HuH-7 (cell line): Measurements from ENCODE around the gene FBXL20.
A peak's percentile ranks its signal among the peaks of the same experiment; 100 is the strongest.

Source experiments
- DNase-seq: peaks from one replicate; pipeline ENCODE4 v3.0.0; 2011; ENCODE audit warnings: low spot score

FBXL20 gene

DNA sequence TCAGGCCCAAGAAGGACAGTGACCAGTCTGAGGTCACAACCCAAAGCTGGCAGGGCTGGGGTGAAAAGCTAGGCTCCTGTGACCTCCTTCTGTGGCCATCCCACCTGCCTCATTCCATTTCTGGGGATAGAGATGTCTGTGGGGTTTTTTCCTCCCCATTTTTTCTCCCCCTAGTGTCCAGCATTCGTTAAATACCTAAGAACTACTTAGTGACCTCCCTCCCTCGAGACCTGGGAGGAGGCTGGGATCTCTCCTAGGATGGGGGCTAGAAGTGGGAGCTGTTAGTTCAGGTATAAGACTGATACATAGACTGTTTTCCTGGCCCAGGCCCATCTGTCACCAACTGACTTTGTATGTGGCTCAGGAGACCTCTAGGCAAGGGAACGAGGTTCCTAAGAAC lies 155.2 kb downstream of the FBXL20 start:
- DNase-seq: no peak

DNA sequence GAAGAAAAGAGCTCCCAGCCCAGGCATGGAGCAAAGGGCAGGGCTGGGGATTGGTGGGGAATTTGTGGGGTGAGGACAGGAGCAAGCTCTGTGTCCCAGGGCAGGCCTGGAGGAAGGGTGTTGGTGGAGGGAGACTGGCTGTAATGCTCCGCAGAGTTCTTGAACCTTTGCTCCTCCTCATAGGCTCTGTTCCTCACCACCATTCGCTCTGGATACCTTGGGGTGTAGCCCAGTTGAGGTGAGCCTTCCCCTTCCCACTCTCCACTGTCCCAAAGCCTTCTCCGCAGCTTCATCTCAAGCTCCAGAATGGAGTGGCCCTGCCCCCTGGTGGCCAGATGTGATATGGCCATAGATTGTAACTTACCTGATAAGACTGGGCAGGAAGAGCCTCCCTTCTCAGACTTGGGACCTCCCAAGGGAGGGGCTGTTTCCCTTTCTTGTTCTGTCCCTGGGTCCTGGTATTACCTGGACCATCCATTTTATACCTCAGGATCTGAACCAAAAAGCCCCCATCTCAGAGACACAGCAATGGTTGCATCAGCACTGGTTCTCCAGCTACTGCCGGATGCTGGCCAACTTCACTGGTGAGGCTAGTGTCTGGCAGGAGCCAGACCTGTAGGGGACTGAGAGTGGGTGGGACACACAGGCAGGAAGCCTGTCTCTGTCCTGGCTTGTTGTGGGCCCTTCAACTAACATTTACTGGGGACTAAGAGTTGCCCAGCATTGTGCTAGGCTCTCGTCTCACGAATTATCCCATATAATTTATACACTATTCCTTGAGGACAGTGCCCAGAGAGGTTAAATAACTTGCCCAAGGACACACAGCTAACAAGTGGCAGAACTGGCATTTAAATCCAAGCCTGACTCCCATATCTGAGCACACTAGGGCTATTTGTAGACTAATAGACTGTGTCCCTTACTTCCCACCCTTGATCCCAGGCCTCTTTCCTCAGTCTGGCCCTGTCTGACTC lies 156.5 kb downstream of the FBXL20 start:
- DNase-seq: peak; percentile 76

DNA sequence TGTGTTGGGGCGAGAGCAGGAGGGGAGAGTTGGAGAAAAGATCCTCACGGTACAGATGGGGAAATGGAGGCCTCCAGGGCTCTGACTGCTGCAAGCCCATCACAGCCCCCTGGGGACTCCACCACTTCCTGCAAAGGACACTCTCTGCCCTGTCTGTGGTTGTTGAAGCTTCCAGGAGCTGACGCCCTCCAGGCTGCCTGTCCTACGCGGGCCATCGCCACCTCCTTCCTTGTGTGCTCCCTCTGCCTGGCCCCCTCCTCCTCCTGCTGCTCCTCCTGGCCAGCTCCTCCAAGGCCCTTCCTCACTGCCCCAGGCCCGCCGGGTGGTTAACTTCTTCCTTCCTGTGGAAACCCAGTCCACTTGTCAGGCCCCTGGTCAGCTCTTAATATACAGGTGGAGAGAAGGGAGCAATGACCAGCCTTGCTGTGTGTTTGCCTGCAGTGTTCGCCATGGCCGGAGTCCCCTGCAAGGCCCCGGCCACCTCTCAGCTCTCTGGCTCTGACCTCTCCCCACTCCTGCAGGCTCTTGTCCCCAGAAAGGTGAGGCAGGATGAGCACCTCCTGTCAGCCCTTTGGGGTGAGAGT lies 157.3 kb downstream of the FBXL20 start:
- DNase-seq: no peak

DNA sequence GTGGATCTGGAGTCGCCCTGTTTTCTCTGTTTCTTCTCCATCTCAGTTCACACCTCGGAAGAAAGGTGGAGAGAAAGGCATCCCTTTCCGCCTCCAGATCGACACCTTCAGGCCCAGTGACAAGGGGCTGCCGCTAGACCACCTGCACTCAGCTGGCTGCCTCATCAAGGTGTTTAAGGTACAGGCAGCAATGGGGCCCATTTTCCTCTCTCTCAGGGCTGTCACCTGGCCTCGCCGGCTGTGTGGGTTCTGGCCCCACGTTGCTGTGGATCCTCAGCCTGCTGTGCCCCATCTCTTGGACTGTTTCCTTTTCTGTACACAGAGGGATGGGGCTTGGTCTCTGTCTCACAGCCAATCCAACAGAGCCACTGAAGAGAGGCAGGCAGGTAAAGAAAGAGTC lies 158.3 kb downstream of the FBXL20 start:
- no peak for DNase-seq

DNA sequence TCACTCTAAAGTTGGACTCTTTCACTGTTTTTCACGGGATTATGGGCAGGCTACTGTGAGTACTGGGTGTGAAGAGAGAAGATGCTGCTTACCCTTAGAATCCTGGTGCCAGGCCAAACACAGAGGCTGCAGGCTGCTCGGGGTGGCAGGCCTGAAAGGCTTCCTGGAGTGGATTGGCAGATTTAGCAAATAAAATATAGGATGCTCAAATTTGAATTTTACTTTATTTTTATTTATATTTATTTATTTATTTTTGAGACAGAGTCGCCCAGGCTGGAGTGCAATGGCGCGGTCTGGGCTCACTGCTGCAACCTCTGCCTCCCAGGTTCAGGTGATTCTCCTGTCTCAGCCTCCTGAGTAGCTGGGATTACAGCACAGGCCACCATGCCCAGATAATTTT lies 160.8 kb downstream of the FBXL20 start:
- no peak for DNase-seq

DNA sequence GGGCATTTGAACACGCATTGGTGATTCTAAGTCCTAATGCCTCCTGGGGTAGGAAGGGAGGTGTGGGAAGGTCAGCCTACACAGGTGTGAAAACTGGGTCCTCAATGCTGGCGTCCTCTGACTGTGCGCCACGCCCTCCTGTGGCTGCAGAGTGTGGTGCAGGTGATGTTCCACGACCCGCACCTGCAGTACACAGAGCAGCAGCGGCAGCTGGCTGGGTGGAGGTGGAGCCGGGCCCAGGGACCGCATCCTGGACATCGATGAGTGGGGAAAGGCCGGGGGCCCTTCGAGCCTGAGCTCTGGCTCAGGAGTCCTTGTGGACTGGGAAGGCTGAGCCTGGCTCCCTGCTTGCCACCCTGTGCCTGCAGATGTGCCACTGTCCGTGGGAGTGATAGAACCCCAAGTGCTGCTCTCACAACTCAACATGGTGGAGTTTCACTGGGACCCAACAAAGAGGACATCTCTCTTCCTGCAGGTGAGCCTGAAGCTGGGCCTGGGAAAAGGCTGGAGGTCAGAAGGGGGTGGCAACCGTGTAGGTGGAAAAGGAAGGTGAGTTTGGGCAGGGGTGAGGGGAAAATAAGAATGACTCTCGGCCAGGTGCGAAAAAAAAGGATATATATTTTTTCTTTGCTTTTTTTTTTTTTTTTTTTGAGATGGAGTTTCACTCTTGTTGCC lies 161.6 kb downstream of the FBXL20 start:
- DNase-seq: peak; percentile 76

DNA sequence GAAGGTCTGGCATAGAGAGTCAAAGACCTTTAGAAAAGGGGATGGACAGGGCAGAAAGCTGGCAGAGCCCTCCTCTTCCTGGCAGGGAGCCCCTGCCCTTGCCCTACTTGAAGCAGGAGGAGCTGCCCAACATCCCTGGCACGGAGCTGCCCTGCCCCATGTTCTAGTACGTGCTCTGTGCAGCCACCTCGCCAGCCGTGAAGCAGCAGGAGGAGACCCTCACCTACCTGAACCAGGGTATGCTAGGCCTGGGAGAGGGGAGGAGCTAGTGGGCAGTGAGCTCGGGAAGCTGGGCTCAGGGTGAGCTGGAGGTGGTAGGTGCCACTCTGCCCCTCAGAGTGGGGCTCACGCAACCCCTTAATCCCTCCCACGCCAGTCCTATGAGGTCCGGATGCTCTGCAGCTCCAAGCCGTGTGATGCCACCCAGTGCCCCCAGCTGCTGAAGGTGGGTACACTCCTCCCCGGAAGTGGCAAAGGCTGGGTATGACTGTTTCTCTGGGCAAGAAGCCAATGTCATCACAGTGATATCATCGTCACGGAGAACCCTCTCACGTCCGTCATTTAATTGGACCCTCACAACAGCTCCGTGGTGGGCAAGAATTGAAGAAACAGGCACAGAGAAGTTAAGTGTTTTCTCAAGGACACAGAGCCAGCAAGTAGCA lies 163.0 kb downstream of the FBXL20 start:
- DNase-seq: no peak

DNA sequence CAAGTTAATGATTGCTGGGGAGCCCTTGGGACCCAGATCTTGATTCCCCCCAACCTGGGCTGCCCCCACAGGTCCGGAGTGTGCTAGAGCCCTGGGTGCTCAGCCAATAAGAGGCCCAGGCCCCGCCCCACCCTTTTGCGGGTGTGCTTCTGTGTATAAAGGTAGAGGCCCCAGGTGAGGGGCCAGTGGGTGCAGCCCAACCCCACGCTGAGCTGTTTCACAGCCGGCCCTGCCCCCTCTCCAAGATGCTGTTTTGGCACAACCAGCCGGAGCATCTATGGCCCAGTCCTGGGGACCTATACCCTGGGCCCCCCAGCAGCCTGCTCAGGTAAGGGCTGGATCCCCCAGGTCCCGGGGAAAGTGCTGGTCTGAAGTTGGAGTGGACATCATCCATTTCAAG lies 163.8 kb downstream of the FBXL20 start:
- no peak for DNase-seq

DNA sequence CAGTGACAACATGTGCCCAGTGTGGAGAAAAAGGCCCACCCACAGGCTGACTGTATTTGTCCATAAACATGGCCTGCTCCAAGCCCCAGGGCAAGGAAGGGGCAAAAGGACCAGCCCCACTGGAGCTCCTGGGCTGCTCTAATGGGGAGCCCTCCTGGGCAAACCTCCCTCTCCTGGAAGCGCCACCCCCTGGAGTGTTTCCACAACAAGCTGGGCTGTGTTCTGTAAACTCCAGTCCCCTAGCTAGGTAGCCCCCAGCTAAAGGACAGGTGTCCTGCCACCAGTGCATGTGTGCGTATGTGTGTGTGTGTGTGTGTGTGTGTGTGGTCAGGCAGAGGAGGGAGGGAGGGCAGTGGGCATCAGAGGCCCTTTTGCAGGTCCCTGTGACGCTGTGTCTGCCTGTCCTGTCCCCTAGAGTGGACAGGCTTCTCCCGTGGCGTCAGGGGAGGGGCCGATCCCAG lies 164.4 kb downstream of the FBXL20 start:
- DNase-seq: no peak

DNA sequence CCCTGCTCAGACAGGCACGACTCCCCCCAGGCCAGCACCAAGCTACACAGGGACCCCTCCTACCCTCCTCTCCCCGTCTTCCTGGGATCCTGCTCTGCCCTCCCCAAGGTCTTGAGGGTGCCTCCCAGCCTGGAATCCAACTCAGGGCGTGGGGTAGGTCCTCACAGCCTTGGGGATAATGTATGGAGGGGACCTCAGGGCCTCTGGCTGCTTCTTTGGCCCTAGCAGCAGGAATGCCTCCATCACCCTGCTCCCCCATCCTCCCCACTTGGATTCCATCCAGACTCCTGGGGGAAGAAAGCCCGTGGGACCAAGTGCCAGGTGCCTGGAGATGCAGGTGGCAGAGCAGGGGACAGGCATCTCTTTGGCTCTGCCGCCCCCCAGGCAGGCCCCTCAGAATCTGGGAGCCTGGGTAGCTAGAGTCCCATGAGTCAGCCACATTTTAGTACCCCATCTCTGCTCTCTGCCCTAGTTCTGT lies 164.9 kb downstream of the FBXL20 start:
- no peak for DNase-seq

DNA sequence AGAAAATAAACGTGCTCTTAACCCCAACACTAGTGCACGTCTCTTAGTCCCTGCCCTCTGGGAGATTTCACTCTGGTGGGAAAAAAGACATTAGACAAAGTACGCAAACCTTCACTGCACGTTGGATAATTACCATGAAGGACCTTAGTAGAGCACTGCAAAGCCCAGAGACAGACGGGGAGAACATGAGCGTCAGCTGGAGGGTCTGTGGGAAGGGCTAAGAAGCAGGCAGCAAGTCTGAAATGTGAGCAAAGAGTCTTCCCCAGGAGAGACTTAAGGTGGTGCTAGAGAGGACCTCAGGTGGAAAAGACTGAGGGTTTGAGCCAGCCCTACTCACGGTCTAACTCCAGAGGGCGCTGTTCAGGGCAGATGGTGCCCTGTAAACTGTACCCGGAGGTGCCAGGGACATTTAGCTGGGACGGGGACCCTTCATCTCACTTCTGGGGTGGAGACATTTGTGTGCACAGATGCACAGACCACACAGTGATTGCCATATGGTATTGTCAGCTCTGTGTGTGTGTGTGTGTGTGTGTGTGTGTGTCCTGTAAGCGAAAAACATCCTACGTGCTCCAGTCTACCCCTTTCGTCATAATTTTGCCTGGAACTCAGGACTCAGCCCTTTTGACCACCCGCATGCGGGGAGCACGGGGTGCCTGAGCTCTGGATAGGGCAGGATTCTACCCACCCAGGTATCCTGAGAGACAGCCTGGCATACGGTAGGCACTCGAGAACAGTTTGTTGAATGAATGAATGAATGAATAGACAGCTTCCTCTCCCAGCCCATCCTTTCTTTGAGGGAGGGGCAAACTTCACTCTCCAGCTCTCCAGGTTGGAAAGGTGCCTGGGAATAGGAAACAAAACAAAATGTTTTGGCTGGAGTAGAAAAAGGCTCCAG lies 165.6 kb downstream of the FBXL20 start:
- peak; percentile 84 for DNase-seq

DNA sequence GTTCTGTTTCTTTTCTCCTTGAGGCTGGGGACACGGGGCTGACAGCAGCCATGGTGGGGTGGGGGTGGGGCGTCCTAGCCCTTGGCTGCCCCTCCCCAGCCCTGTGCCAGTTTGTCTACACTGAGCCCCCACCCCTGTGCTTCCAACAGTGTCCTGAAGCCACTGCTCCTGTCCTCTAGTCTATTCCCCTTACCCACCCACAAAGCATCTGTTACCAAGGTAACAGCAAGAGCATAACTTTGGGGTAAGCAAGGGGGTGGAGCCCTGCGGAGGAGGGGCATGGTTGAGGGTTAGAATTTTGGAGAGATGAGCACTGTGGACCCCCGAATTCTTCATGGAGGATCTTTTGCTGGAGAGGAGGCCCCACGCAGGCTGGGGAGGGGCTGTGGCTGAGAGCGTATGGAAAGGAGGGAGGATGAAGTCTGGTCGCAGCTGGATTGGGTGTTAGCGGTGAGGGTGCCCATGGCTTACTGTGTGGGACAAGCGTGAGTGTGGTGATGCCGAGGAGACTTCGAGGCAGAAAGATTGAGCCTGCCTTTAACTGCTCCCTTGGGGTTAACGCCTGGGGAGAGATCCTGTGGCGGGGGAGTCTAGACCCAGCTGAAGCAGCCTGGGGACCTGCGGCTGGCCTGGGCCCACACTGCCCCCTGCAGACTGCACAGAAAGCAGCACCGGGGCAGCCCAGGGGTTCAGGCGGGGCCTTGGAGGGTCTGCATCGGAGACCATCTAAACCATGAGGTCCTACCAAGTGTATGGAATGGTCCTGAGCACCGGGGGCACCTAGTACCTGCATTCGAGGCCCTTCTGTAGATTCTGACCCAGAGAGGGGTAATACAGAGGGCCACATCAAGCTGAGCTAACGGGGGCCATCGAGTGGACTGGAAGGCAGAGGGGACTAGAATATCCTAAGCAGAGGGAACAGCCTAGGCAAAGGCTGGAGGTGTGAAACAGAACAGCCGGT lies 169.6 kb downstream of the FBXL20 start:
- peak; percentile 81 for DNase-seq

DNA sequence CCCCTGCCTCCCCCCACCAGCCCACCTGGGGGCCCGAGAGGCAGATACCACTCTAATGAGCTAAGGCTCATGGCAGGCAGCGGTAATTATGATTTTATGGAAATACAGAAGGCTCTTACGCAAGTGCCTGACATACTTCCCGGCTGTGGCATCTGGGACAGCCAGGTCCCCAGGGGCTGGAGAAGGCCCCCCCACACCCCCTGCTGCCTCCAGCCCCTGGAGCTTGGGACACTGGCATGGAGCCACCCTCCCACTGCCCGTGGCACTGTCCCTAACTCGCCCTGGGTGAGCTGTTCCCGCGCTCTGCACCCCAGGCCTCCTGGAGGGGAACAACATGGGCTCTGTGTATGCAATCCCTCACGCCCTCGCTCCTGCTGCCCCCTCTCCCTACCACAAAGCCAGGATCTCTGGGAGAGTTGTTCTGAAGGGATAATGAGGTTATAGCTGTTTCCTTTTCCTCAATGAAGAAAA lies 170.3 kb downstream of the FBXL20 start:
- no peak for DNase-seq

DNA sequence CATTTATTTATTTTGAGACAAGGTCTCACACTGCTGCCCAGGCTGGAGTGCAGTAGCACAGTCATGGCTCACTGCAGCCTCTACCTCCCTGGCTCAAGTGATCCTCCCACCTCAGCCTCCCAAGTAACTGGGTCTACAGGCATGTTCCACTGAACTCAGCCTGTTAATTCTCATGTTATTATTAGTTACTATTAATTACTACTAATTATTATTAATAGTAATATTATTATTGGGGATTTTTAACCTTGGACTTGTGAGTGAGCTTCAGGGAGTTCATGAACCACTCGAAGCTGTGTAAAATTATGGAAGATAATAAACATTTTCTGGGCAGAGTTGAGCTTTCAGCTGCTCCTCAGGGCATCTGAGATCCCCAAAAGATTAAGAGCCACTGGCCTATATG lies 171.1 kb downstream of the FBXL20 start:
- no peak for DNase-seq

DNA sequence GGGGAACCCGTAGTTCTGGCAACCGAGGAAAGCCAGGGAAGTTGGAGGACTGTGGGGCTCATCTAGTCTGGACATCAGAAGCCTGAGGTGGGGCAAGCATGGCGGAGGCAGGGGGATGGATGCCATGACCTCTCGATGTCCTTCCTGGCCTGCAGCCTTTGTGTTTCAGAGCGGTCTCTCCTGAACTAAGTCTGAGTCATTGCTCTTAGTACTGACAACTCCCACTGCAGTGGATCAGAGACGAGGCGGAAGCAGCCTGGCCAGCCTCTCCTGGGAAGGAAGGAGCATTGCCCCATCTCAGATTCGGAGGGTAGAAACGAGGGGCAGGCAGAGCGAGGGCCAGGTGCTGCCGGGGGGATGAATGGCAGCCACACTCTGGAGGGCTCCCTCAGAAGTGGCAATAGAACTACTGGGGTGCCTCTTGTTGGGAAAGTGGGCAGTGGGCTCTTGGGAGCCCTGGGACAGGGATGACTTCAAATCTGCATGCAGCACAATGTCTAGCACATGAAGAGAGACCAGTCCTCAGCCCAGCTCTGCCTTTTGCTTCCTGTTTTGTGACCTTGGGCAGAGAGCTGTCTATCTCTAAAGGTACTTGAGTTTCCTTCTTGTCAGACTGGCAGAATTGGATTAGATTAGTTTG lies 172.0 kb downstream of the FBXL20 start:
- DNase-seq: no peak

DNA sequence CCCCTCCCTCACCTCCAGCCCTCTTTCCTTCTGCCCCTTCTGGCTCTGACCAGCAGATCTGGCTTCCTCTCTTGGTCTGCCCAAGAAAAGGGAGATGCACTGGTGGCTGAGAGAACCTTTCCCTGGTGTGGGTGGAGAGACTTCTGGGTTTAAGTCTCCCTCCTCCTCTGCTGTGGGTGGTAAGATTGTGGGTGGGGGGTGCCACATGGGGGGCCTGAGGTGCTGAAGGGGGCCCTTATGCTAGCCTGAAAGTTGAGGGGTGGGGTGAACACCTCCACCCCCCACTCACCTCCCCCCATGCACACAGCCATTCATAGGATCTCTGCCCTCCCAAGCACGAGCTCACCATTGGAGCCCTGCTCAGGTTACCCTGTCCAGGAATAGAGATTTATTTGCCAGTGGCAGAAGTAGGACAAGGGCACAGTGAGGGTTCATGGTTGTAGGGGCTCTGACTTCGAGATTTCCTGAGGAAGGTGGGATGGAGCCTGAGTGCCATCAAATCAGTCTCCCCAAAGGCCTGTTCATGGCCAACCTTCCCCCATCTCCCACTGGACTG lies 174.0 kb downstream of the FBXL20 start:
- DNase-seq: no peak

DNA sequence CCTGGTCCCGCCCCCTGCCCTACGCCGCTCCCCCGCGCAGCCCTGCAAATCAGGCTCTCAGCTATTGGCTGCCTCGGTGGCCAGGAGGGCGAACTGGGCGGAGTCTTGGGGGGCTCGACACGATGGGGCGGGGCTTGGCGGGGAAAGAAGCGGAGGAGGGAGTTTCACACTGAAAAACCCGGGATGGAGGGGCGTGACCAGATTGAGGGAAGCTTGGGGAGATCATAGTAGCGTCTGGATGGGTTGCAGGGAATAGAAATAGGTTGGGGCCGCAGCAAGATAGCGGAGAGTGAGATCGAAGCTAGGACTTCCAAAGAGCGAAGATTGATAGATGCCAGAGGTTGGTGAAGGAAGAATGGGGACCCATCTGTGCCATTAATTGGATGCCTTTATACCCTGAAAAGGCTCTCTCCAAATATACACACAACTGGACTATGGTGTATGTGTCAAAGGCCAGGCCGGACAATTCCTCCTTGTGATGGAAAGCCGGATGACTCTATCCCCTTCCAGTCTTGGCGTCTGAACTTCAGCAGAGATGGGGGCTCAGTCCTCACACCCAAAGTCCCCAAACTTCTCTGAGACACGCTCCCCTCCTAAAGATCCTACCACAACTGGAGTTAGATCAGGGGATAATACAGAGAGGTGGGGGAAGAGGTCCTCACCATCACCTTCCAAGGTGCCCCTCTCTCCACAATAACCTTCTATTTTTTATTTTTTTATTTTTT lies 175.3 kb downstream of the FBXL20 start:
- DNase-seq: peak; percentile 87

DNA sequence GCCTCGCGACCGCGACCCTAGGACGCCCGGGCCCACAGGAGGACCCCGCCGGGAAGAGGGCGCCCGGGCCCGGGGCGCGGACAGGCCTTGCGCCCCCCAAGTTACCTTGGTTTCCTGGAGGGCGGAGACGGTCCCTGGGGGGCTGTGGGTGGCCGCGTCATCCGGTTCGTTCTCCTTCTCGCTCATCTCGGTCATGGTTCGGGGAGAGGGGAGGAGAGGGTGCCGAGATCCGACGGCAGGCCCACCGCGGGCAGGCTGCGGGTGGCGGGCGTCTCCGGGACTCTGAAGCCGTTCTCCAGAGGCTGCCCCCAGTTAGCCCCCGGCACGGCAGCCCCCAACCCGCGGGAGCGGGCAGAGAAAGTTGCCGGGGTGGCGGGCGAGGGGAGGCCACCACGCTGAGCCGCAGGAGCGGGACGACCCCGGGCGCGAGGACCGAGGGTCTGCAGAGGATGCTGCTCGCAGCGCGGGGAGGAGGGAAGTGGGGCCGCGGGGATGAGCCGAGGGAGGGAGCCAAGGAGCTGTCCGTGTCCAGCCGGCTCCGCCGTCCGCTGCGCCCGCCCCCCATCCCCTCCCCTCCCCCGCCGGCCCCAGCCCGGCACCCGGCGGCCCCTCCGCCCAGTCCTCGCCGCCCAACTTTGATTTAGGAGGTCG lies 176.0 kb downstream of the FBXL20 start, which contains the start of gene STAC2:
Gene STAC2 (minus strand): TSS at position 638 of the 651 bp plus-strand sequence. CDS start 443 bp downstream, at position 195.
- no peak for DNase-seq
